HL-60/S4 (cell line): ENCODE measurements around the gene NXN.
"Not testable (repeated sequence)": the region's sequence is repeated elsewhere in the genome, so short reads cannot be mapped to it uniquely, and the experiment has no call there.

Experiments
- in situ Hi-C: fragments of 300-500 bp; cut with MboI; formaldehyde crosslinking; loops from 2 replicates; pipeline ENCODE4 v1.14.3; 2022; ENCODE audit warnings: low sequenced_read_pairs

Gene NXN

GRCh38 chr17:869567-870525 lies 109.7 kb downstream of the NXN start:
- in situ Hi-C loops, result no loop called here

- in situ Hi-C loops, result no loop called here
Observed at GRCh38 chr17:869086-869485, 110.5 kb downstream of the NXN start.

GRCh38 chr17:867896-868489 lies 111.6 kb downstream of the NXN start:
- in situ Hi-C loops, result no loop called here

- in situ Hi-C loops, result not testable (repeated sequence)
Observed at GRCh38 chr17:867238-867637, 112.3 kb downstream of the NXN start.

- in situ Hi-C loops, result no loop called here
Observed at GRCh38 chr17:866568-867103, 112.9 kb downstream of the NXN start.

GRCh38 chr17:864315-864714 lies 115.3 kb downstream of the NXN start:
- in situ Hi-C loops, result no loop called here

- in situ Hi-C loops, result no loop called here
Observed at GRCh38 chr17:863880-864279, 115.7 kb downstream of the NXN start.

- in situ Hi-C loops, result no loop called here
Observed at GRCh38 chr17:862582-862981, 117.0 kb downstream of the NXN start.

GRCh38 chr17:861364-861763 lies 118.2 kb downstream of the NXN start:
- in situ Hi-C loops, result no loop called here

GRCh38 chr17:860805-861204 lies 118.8 kb downstream of the NXN start:
- in situ Hi-C loops, result no loop called here

- in situ Hi-C loops, result no loop called here
Observed at GRCh38 chr17:859824-860195, 119.8 kb downstream of the NXN start.

- in situ Hi-C loops, result no loop called here
Observed at GRCh38 chr17:859061-859823, 120.3 kb downstream of the NXN start.

GRCh38 chr17:856149-856548 lies 123.4 kb downstream of the NXN start:
- in situ Hi-C loops, result no loop called here

- in situ Hi-C loops, result no loop called here
Observed at GRCh38 chr17:855569-855968, 124.0 kb downstream of the NXN start.

- in situ Hi-C loops, result not testable (repeated sequence)
Observed at GRCh38 chr17:852850-853249, 126.7 kb downstream of the NXN start.

- in situ Hi-C loops, result no loop called here
Observed at GRCh38 chr17:852349-852748, 127.2 kb downstream of the NXN start.

- in situ Hi-C loops, result no loop called here
Observed at GRCh38 chr17:851924-852323, 127.7 kb downstream of the NXN start.

GRCh38 chr17:850851-851763 lies 128.5 kb downstream of the NXN start:
- in situ Hi-C loops, result no loop called here

- in situ Hi-C loops, result no loop called here
Observed at GRCh38 chr17:850086-850850, 129.3 kb downstream of the NXN start.

GRCh38 chr17:848402-848801 lies 131.2 kb downstream of the NXN start:
- in situ Hi-C loops, result no loop called here
